LHCN-M2 (cell line): ENCODE data around the gene COPZ2. TPM values are rescaled to one million over a fixed set of nuclear protein-coding genes. Genes with fewer than 3 reads are reported as not detected.
A peak's percentile ranks its signal among the peaks of the same experiment; 100 is the strongest.
"Not testable (repeated sequence)": the region's sequence is repeated elsewhere in the genome, so short reads cannot be mapped to it uniquely, and the experiment has no call there.

Source experiments
- DNase-seq: peaks from one replicate; pipeline ENCODE4 v3.0.0-alpha.2; 2012; ENCODE audit warnings: low read depth
- total RNA-seq: library from RNA; depleted of rRNA; stranded (reverse); fragments of >200 nt; gene quantifications from 2 replicates; pipeline ENCODE4 v1.2.3, GENCODE V29; 2014

Gene COPZ2
- total RNA-seq, 1 experiment from 2014 or later: 70.4 TPM

GRCh38 chr17:48031966-48032365 lies 5.6 kb downstream of the COPZ2 start:
- DNase-seq: no peak

DNA sequence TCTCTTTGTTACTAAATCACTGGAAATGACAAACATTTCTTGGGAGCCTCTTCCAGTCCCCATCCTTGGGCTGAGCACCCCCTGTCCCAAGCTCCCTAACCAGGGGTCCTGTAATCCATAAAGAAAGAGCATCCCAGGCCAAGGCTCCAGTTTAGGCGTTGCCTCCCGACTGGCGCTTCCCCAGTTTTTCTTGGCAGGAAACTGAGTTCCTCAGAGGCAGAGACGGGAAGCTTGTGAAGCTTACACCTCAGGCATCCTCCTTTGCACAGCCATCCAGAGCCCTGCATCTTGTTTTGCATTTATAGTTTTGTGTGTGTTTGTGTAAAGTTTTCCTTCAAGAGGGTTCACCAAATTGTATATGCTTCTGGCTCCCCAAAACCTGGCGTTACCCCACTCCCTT lies 7.1 kb downstream of the COPZ2 start:
- DNase-seq: no peak

GRCh38 chr17:48028736-48029135 lies 8.9 kb downstream of the COPZ2 start:
- DNase-seq: no peak

GRCh38 chr17:48027322-48027981 lies 10.1 kb downstream of the COPZ2 start:
- no peak for DNase-seq

DNA sequence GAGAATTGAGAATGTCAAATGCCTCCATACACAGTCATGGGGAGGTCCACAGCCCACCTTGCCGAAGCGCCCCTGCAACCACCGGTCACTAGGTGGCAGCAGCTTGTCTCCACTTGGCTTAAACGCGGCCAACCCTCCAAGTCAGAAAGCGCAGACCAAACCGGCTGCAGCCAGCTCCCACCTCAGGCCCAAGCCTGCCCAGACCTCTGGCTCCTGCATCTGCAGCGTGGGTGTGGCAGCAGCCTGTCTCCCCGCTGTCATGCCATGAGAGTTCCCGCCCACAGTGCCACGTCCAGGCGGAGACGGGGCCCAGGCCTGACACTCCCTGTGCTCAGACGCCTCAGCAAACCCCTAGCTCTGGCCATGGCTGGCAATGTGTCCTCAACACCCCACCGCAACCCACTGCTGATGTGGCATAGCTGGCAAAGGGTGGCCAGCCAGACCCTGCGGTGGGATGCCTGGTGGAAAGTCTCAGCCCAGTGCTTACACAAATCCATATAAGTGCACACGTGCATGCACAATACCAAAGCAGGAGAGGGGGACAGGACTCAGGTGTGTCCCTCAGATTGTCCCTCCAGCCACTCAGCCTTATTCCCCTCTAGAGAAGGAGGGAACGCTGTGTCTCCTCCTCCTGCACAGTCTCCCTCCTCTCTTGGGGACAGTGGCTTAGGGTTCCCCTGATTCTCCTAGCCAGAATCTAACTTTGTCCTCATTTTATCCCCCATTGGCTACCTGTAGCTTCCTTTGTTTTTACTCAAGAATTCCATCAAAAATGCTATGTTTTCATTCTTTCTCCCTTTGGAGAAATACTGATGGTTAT lies 10.9 kb downstream of the COPZ2 start:
- peak; percentile 91 for DNase-seq

DNA sequence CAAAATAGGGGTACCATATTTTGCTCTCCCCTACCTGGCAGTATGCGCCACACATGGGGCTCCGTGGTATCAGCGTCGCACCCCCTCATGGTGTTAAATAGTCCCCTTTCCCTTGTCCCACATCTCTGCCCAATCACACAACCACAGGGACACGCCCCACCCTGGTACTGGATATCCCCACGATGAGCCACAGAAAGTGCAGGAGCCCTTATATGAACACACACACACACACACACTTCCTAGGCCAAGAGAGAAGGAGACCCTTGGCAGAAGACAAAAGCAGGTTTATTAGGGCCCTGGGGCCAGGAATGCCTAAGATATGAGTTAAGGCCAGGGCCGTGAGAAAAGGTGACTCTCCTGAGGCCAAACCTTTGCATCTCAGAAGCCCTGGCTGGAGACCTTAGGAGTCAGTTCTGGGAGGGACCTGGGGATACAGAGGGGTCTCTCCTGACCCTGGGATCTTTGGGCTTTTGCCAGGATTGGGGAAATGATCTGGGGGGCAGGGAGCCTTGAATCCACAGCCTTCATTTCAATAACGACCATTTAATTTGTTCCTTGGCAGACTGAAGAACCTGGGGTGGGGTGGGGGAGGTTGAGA lies 11.6 kb downstream of the COPZ2 start:
- DNase-seq: no peak

DNA sequence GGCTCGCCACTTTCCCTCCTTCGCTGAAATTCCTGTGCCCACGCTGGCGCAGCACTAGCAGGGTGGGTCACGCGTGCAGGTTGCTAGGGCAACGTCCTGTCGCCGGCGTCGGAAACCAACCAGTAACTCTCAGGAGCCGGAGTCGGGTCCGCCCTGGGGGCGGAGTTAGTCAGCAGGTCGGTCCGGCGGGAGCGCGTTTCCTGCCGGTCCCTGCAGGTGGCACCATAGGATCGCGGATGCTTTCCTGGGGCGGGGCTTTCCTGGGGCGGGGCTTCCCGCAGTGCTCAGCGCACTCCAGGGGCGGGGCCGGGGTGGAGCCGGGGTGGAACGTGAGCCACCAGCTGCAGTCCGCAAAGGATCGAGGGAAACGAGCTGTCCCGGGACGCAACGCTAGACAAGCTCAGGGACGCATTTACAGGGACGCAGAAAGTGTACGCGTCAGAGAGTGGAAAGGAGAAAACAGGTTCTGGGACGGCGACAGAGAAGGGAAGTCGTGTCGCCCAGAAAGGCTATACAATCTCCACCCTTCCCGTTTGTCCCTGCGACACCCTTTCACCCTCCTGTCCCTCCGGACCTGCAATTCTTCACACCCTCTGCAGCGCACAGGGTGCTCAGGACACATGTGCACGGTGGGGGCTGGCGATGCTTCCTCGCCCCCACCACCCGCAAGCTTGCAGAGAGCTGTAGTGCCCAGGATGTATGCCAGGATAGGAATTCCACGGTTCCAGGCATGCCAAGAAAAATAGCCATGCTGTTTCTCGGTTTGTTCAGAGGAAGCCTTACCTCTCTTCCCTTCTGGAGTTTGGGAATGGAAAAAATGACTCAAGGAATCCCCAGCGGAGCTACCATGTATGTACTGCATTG lies 12.3 kb downstream of the COPZ2 start:
- peak; percentile 95 for DNase-seq

DNA sequence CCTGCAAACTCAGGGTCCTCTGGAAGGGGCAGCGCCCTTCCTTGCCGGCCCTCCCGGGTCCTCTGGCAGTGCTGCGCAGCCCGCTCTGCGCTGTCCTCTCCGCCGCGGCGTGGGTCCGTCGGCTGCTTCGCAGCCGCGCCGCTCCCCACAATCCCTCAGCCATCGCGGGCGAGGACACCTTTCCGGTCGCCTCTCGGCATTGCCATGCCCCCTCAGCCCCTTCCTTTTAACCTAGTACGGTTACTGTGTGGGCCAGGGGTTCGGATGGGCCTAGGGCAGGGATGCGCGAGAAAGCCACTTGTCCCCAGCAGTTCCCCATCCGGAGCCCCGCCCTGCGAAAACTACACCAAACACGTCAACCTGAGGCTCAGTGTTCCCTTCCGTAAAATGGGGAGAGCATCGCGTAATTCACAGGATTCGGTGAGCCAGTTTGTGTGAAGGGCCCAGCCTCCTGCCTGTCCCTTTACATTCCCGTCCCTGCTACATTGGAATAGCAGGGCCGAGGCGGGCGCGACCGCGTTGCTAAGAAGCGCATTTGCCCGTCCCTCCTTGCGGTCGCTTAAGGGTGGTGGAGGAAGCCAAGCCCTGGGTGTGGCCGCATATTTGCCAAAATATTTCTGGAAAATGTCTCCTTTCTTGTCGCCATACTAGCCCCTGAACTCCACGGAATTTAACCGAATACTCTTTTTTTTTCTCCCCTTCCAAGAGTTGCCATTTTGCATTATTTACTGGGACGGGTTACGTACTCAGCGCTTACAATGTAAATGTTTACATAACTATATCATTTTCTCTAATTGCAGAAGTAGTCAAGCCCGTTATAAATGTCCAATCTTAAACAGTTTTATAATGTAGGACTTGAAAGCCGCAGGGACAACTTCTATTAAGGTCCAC lies 13.2 kb downstream of the COPZ2 start:
- DNase-seq: peak; percentile 60

- peak; percentile 83 for DNase-seq
Observed at GRCh38 chr17:48023400-48024148, 14.0 kb downstream of the COPZ2 start.

DNA sequence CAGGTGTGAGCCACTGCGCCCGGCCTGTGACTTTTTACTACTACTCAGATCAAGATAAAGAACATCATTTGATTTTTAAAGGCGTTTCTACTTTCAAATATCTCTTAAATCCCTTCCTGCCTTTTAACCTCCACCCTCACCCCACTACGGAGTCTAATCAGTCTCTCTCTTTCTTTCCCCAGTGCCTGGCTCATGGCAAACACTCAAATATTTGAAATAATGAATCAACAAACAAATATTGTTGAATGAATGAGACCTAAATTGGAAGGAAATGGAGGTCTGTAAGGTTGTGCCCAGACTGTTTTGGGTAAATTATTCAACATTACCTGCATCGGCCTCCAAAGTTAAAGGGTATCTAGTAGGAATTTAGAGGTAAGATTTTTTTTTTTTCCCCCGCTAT lies 14.7 kb downstream of the COPZ2 start:
- no peak for DNase-seq

DNA sequence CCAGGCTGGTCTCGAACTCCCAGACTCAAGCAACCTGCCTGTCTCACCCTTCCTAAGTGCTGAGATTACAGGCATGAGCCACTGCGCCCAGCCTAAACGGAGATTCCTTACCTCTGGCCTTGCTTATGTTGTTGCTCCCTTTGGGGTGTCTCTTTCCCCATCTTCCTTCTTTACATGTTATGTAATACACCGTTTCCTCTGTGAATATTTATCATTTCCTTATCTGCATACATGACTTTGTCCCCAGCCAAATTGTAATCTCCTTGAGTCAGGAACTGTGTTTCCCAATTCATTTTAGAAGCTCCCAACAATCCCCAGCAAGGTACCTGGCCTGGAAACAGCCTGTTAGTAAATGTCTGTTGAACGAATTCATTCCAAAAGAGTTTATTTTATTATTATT lies 15.7 kb downstream of the COPZ2 start:
- no peak for DNase-seq

DNA sequence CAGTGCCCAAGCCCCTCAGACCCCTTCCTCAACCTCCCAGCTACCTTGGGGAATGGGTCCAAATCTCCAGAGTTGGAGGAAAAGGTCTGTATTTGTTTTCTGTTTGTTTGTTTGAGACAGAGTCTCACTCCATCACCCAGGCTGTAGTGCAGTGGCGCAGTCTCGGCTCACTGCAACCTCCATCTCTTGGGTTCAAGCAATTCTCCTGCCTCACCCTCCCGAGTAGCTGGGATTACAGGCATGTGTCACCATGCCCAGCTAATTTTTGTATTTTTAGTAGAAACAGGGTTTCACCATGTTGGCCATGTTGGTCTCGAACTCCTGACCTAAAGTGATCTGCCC lies 19.8 kb downstream of the COPZ2 start:
- not testable (repeated sequence) for DNase-seq

DNA sequence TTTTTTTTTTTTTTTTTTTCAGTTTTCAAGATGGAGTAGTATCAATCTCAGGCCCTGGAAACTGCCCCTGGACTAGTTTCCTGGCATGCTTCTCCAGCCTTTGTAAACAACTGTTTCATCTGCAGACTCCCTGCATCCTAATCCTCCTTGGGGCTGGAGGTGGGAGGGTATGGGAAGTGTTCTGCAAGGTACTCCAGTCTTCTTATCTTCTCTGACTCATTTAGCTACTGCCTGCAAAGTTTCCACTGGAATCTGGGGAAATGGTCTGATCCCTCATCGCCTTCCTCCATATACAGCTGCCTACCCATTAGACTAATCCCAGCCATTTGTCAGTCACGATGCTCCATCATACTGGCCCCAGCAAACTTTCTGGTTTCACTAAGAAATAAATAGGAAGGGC lies 21.5 kb downstream of the COPZ2 start:
- DNase-seq: no peak

DNA sequence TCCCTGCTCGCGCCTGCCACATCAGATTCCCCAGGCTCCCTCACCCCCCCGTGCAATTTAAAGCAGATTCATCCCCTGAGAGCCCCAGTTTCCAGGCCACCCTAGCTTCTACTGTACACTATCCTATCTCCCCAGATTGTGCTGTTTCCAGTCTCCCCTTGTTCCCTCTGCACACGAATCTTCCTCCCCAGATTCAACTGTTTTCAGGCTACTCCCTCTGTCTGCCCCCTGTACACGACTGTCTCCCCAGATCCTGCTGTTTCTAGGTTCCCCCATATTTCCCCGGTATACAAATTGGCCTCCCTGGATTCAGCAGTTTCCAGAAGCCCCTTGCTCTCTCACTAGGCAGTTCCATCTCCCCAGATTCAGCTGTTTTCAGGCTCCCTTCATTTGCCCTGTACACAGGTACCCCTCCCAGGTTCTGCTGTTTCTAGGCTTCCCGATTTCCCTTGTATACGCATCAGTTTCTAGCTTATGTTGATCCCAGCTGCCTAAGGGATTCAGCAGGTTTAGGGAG lies 22.9 kb downstream of the COPZ2 start:
- DNase-seq: no peak

DNA sequence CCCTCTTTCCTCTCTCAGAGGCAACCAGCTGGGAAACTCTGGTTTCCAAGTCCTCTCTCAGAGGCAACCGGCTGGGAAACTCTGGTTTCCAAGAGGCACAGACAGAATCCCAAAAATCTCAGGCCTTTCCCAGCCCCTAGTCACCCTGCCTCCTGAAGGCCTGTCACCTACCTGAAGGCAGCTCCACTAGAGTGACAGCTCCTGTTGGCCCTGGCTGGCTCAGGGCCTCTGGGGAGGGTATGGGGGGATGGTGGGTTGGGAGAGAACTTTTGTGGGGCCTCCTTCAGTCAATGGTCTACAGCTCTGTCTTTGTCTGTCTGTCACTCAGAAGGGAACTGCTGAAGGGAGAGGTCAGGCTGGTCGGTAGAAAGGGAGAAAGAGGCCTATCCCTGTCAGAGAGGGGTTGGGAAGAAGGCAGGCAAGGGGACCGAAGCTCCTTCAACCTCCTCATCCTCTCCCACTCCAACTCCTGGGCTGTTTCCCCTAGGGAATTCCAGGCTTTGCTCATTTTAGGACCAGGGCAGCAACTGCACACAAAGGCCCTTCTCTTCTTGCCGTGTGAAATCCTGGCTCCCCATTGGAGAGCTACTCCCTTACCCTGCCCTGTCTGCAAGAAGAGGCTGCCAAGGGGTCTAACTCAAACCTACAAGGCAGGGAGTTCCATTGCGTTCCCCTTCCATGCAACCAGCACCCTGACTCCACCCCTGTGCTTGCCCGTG lies 23.6 kb downstream of the COPZ2 start:
- no peak for DNase-seq

- DNase-seq: no peak
Observed at GRCh38 chr17:48012654-48013053, 24.9 kb downstream of the COPZ2 start.

DNA sequence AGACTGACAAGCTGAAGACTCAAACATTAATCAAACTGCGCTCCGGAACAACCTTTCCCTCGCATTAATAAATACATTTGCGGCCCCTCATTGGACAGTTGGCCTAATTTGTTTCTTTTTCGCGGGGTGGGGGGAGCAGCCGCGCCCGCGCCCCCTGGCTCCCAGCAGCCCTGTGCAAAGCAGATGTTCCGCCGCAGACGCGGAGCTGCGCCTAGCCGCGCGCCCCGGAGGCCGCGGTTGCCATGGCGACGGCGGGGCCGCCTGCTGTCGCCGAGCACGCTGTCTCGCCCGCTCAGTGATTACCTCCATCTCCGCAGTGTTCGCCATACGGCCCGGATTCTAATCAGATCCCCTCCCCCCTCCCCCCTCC lies 25.5 kb downstream of the COPZ2 start:
- no peak for DNase-seq

DNA sequence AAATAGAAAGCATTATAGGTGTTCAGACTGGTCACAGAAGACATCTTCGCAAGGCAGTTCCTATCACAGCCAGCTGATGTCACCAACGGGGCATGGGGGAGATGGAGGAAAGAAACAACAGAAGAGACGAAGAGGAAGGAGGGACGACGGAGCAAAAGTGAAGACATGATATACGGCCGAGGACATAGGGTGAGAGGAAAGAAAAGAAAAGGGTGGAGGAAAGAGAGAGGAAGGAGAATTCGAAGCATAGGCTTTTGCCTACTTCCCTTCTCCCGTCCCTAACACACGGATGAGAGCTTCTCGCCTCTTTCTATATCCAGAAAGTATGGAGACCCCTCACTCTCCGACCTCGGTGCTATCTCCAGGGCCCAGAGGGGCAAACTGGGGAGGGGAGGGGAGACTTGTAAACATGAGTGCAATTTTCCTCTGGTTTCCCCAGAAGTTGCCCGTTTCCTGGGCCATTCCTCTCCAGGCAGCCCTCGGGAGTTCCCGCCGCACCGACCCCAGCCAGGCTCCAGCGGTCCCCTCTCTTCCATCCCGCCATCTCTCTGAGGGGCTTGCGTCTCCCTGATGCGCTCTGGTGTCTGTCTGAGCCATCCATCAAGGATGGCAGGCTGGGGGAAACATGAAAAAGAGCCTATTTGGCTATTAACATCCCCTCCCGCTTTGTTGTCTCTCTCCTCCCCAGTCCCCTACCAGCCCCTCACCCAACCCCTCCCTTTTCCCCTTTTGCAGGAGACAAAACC lies 26.0 kb downstream of the COPZ2 start:
- DNase-seq: peak; percentile 52

GRCh38 chr17:48010193-48010592 lies 27.4 kb downstream of the COPZ2 start:
- no peak for DNase-seq
